Nephron progenitor cell (in vitro differentiated cells): ENCODE measurements around the gene USP10.

Experiments
- DNase-seq: peaks from one replicate; pipeline ENCODE4 v3.0.0; 2021
- H3K27ac Mint-ChIP-seq: 2 replicates; pipeline ENCODE4 v1.8.0; 2021; ENCODE audit warnings: mild to moderate bottlenecking, moderate library complexity, mixed read lengths
- H3K27me3 Mint-ChIP-seq: 2 replicates; pipeline ENCODE4 v1.8.0; 2021; ENCODE audit warnings: mild to moderate bottlenecking, low read depth, mixed read lengths; ENCODE audit not compliant: poor library complexity
- H3K36me3 Mint-ChIP-seq: 2 replicates; pipeline ENCODE4 v1.8.0; 2021; ENCODE audit warnings: low read depth, mixed read lengths
- H3K4me1 Mint-ChIP-seq: 2 replicates; pipeline ENCODE4 v1.8.0; 2021; ENCODE audit warnings: mixed read lengths
- H3K4me3 Mint-ChIP-seq: 2 replicates; pipeline ENCODE4 v1.8.0; 2021; ENCODE audit warnings: mild to moderate bottlenecking, moderate library complexity, mixed read lengths
- H3K9me3 Mint-ChIP-seq: 2 replicates; pipeline ENCODE4 v1.8.0; 2021; ENCODE audit warnings: mild to moderate bottlenecking, moderate library complexity, mixed read lengths
- TF ChIP-seq, protein P1 (sequence below): fragments of 200-600 bp; sonication (generic); IDR thresholded peaks from 2 replicates; pipeline ENCODE4 v1.5.0; 2021; ENCODE audit warnings: antibody characterized with exemption

USP10 gene

DNA sequence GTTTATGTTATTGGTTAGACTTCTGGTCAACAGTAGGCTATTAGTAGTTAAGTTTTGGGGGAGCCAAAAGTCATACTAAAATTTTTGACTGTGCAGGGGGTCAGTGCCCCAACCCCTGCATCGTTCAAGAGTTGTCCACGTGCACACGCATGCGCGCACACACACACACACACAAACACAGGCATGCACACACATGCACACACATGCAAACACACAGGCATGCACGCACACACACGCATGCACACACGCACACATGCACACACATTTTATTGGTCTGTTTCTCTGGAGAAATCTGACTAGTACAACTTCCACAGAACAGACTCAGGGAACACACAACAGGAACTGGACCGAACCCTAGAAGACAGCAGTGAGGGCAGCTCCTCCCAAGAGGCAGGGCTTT lies 24.4 kb upstream of the USP10 start:
- DNase-seq: no peak
- Mint-ChIP-seq H3K27me3 (peaks cover 18% of the 10 kb centered on the region), H3K4me3 (no peak overlapping the region), H3K36me3 (no peaks in the 10 kb centered on the region), H3K4me1 (peaks cover 12% of the 10 kb centered on the region), H3K27ac (no peak overlapping the region), H3K9me3 (no peaks in the 10 kb centered on the region)
- TF ChIP-seq, protein P1, sequence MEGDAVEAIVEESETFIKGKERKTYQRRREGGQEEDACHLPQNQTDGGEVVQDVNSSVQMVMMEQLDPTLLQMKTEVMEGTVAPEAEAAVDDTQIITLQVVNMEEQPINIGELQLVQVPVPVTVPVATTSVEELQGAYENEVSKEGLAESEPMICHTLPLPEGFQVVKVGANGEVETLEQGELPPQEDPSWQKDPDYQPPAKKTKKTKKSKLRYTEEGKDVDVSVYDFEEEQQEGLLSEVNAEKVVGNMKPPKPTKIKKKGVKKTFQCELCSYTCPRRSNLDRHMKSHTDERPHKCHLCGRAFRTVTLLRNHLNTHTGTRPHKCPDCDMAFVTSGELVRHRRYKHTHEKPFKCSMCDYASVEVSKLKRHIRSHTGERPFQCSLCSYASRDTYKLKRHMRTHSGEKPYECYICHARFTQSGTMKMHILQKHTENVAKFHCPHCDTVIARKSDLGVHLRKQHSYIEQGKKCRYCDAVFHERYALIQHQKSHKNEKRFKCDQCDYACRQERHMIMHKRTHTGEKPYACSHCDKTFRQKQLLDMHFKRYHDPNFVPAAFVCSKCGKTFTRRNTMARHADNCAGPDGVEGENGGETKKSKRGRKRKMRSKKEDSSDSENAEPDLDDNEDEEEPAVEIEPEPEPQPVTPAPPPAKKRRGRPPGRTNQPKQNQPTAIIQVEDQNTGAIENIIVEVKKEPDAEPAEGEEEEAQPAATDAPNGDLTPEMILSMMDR: no peak

DNA sequence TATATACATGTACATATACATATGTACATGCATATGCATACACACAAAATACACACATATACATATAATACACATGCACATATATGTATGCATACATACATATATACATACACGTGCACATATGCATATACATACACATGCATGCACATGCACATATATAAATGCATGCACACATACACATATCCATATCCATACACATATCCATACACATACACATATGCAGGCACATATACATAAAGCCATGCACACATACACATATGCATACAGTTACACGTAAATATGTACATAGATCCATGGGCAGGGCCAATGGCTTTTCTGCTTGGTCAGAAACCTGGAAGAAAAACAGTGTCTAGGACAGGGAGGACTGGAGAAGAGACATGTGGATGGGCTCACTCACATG lies 23.9 kb upstream of the USP10 start:
- DNase-seq: no peak
- Mint-ChIP-seq H3K9me3 (no peaks in the 10 kb centered on the region), H3K36me3 (no peaks in the 10 kb centered on the region), H3K4me1 (peaks cover 12% of the 10 kb centered on the region), H3K27ac (no peak overlapping the region), H3K27me3 (peaks cover 19% of the 10 kb centered on the region), H3K4me3 (no peak overlapping the region)
- TF ChIP-seq, protein P1: no peak

DNA sequence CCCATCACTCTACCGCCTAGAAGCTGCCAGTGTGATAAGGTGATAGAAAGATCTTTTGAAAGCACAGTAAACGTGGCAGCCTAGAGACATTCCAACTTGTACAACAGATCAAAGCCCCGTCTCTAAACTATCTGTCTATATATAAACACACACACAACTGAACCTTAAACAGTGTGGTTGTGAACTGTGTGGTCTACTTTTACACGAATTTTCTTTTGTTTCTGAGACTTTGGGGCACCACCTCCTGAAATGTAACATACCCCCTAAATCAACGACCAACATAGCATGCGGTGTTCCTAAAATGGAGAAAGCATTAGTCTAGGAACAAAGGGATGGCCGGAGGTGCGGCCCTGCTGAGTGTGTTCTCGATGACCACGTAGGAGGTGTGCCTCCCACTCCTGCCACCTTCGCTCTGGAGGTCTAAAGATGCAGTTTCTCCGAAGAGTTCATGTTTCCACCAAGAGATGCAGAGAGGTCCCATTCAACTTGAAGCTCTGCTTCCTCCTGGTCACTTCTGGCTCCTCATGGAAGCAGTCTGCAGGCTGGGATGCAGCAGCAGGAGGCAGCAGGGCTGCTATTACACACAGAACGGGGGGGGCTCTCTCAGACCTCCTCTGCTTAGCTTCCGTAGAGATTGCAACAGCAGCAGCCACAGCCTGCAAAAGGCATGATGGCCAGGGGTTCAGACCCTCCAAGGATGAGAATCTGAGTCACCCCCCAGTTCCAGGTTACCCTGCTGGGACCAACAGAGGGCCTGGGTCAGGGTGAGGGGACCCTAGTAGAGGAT lies 22.6 kb upstream of the USP10 start:
- peaks cover 12% of the 10 kb centered on the region for H3K4me1 Mint-ChIP-seq
- peaks cover 13% of the 10 kb centered on the region for H3K27me3 Mint-ChIP-seq
- no peaks in the 10 kb centered on the region for H3K36me3 Mint-ChIP-seq
- no peak overlapping the region for H3K4me3 Mint-ChIP-seq
- H3K9me3 Mint-ChIP-seq: no peaks in the 10 kb centered on the region
- TF ChIP-seq, protein P1: no peak
- DNase-seq: no peak
- H3K27ac Mint-ChIP-seq: no peak overlapping the region

DNA sequence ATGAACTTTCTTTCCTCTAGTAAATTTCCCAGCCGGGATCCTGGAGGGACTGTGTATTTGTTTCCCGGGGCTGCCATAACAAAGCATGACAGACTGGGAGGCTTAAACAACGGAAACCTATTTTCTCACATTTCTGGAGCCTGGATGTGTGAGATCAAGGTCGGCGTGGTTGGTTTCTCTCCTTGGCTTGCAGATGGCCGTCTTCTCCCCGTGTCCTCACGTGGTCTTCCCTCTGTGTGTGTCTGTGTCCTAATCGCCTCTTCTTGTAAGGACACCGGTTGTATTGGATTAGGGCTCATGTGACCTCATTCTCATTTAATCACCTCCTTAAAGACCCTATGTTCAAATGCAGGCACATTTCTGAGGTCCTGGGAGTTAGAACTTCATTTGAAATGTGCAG lies 22.0 kb upstream of the USP10 start:
- TF ChIP-seq, protein P1: no peak
- H3K27me3 Mint-ChIP-seq: peaks cover 10% of the 10 kb centered on the region
- no peaks in the 10 kb centered on the region for H3K9me3 Mint-ChIP-seq
- peaks cover 12% of the 10 kb centered on the region for H3K4me1 Mint-ChIP-seq
- H3K4me3 Mint-ChIP-seq: no peak overlapping the region
- no peaks in the 10 kb centered on the region for H3K36me3 Mint-ChIP-seq
- no peak overlapping the region for H3K27ac Mint-ChIP-seq
- DNase-seq: no peak

DNA sequence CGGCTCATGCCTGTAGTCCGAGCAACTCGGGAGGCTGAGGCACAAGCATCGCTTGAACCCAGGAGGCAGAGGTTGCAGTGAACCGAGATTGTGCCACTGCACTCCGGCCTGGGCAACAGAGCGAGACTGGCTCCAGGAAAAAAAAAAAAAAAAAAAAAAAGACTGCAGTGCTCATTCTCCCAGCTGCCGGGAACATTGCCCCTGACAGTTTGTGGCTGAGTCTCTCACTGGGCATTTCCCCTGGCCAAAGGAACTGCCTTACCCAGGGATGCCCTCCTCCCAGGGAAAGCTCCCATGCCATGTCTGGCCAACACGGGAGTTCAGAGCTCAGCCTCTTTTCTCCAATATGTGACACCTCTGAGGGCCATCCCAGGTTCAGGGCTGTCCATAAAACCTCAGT lies 21.3 kb upstream of the USP10 start:
- TF ChIP-seq, protein P1: no peak
- H3K27ac Mint-ChIP-seq: no peak overlapping the region
- H3K4me3 Mint-ChIP-seq: no peak overlapping the region
- DNase-seq: no peak
- peaks cover 16% of the 10 kb centered on the region for H3K27me3 Mint-ChIP-seq
- H3K36me3 Mint-ChIP-seq: no peaks in the 10 kb centered on the region
- peaks cover 12% of the 10 kb centered on the region for H3K4me1 Mint-ChIP-seq
- no peaks in the 10 kb centered on the region for H3K9me3 Mint-ChIP-seq

DNA sequence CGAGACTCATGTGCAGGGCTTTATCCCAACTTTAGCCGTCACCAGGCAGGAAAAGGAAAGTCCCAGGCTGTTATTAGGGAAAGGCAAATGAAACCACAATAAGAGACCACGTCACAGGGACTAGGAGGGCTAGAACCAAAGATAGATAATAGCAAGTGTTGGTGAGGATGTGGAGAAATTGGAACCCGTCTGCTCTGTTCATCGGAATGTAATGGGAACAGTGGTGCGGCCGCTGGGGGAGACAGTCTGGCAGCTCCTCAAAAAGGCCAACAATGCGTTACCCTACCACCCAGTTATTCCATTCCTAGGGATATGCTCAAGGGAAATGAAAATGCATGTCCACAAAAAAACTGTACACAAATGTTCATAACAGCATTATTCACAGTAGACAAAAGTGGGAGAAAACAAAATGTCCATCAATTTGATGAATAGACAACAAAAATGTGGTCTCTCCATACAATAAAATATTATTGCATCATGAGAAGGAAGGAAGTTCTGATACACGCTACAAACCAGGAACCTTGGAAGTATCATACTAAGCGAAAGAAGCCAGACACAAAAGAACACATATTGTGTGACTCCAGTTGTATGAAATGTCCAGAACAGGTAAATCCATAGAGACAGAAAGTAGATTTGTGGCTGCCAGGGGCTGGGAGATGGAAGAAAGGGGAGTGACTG lies 19.5 kb upstream of the USP10 start:
- peaks cover 32% of the 10 kb centered on the region for H3K27me3 Mint-ChIP-seq
- no peak overlapping the region for H3K27ac Mint-ChIP-seq
- H3K9me3 Mint-ChIP-seq: no peaks in the 10 kb centered on the region
- DNase-seq: no peak
- H3K4me1 Mint-ChIP-seq: peaks cover 12% of the 10 kb centered on the region
- TF ChIP-seq, protein P1: no peak
- H3K36me3 Mint-ChIP-seq: no peaks in the 10 kb centered on the region
- no peak overlapping the region for H3K4me3 Mint-ChIP-seq
